Measurements from ENCODE around the gene AANAT.

AANAT gene

DNA sequence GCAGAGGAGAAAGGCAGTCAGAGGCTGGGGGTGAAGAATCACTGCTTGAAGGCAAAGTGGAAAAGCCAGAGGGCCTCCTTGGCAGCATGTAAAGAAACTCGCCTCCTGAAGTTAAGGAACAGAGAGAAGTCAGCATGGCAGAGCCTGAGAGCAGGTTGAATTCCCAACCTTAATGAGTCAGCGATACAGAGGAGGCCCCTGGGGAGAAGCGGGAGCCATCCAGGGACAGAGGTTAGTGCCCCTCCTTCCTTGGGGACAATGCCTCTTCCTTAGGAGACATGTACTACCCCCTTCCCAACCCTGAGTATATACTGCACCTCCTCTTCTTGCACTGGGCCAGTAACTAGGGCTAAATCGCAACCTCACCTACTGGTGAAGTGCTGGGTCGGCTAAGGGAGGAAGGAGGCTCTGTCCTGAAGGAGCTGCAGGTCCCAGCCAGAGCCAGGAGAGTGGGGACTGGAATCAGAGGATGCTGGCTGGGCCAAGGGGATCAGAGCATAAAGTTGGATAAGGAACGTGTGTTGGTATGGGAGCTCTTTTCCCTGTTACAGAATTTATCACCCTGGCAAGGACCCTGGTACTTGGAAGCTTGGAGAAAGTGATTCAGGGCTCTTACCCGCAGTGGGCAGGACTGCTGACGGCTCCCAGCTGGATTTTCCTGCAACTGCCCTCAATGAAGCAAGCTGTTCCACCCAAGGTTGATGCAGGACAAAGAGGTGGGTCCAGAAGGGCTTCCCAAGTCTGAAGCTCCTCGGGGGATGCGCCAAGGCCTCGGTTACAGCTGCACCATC, 5.4 kb upstream of the AANAT start:
- no peak overlapping the region for H3K27ac ChIP-seq
- TF ChIP-seq, protein P1, sequence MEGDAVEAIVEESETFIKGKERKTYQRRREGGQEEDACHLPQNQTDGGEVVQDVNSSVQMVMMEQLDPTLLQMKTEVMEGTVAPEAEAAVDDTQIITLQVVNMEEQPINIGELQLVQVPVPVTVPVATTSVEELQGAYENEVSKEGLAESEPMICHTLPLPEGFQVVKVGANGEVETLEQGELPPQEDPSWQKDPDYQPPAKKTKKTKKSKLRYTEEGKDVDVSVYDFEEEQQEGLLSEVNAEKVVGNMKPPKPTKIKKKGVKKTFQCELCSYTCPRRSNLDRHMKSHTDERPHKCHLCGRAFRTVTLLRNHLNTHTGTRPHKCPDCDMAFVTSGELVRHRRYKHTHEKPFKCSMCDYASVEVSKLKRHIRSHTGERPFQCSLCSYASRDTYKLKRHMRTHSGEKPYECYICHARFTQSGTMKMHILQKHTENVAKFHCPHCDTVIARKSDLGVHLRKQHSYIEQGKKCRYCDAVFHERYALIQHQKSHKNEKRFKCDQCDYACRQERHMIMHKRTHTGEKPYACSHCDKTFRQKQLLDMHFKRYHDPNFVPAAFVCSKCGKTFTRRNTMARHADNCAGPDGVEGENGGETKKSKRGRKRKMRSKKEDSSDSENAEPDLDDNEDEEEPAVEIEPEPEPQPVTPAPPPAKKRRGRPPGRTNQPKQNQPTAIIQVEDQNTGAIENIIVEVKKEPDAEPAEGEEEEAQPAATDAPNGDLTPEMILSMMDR (conservative IDR thresholded peaks at IDR 0.05), result no peak

DNA sequence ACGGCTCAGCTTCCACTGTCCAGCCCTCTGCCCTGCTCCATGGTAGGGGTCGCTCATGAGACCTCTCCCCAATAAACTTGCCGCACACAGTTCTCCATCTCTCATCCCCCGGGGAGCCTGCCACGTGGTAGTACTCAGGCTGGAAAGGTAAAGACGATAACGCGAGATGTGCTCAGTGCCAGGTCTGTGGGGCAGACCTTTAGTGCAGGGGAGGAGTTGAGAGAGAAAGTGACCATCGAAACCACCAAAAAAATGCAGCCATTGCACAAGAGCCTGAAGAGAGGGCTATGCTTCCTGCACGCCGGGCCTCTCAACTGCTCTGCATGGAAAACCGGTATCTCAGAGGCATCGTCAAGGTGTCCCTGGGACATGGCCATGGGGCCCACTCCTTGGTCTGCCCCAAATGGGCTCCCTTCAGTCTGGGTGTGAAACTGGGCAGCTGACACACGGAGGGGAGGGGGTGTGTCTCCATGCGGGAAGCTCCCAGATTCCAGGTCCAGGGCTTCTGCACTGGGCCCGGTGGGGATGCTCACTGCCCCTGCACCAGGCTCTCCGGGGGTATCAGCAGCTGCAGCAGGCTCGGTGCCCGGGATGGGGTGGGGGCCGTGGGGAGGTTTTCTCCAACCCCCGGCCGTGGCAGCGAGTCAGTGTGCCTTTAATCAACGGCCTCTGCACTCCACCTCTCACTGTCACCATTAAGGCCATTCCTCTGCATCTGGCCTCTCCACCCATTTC, 4.7 kb upstream of the AANAT start:
- TF ChIP-seq, protein P1 (conservative IDR thresholded peaks at IDR 0.05), result no peak
- H3K27ac ChIP-seq, result no peak overlapping the region

DNA sequence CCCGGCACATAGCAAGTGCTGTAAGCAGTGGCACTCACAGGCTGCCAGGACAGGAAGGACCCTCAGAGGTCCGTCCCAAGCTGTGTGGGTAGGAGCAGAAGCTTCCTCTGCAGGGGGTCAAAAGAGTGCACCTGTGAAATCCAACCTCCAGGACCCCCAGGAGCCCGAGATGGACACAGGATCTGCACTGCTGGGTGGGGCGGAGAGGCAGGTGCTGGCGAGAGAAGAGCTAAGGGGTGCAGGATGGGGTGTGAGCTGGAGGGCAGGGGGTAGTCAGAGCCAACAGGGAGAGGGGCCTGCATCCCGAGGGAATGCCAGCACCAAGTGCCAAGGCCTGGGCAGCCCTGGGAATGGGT, 650 bp upstream of the AANAT start:
- TF ChIP-seq, protein P1 (conservative IDR thresholded peaks at IDR 0.05), result no peak
- no peak overlapping the region for H3K27ac ChIP-seq

DNA sequence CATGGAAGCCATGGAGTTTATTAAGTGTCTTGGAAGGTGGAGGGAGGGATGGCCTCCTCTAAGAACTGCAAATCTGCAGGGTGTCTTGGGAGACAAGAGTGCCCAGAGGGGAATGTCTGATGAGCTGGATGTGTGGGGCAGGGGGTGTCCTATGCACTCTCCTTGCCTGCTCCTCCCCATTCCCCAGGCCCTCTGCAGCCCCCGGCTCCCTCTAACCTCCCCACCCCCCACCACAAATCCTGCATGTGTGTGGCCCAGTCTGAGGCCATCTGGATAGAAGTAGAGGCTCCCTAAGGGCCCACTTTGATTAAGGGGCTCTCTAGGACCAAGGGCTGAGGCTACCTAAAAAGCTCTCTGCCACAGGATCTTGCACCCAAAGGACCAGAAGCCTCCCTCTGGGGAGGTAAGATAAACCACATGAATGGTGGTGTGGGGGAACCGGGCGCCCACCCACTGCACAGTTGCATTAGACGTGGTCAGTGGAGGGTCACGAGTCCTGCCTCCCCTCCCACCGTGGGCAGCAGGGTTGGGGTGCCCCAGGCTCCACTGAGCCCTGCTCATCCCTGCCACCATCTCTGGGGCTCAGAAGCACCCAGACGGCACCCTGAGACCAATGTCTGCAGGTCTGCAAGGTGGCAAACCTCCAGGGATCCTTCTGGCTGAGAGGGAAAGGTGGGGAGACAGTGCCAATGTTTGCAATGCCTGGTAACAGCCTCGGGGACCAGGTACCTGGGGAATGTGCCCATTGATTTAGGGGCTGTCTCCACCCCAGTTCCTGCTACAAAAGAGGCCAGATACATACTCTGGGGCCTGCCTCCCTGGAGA, 618 bp downstream of the AANAT start:
- H3K27ac ChIP-seq, result no peak overlapping the region
- TF ChIP-seq, protein P1 (conservative IDR thresholded peaks at IDR 0.05), result no peak

DNA sequence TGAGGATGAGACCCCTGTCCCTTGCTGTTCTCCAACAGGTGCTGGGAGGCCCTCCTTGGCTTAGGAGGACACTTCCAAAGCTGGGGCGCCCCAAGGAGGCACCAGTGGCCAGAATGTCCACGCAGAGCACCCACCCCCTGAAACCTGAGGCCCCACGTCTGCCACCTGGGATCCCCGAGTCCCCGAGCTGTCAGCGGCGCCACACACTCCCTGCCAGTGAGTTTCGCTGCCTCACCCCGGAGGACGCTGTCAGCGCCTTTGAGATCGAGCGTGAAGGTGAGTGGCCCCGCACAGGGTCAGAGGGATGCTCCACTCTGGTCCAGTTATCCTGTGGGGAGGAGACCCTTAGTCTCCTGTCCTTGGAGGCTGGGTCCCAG, 1.2 kb downstream of the AANAT start:
- TF ChIP-seq, protein P1 (conservative IDR thresholded peaks at IDR 0.05), result no peak
- no peak overlapping the region for H3K27ac ChIP-seq

DNA sequence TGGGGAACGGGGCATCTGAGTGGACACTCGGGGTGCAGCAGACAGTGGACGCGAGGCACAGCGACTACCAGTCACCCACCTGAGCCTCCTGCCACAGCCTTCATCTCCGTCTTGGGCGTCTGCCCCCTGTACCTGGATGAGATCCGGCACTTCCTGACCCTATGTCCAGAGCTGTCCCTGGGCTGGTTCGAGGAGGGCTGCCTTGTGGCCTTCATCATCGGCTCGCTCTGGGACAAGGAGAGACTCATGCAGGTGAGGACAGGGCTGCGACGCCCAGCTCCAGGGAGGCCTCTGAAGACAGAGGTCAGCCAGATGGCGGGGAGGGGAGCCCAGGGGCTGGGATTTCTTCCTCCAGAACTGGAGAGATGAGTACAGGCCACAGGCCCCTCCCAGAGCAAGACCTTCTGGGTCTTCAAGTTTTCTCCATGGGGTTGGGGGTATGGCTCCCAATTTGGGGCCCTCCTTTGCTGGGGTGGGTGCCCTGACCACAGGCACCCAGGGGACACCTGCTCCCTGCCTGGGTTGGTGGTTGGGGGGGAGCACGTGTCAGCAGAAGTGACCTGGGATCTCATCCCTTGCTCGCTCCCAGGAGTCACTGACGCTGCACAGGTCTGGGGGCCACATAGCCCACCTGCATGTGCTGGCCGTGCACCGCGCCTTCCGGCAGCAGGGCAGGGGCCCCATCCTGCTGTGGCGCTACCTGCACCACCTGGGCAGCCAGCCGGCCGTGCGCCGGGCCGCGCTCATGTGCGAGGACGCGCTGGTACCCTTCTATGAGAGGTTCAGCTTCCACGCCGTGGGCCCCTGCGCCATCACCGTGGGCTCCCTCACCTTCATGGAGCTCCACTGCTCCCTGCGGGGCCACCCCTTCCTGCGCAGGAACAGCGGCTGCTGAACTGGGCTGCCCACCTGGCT, 1.9 kb downstream of the AANAT start:
- no peak overlapping the region for H3K27ac ChIP-seq

More for the DNA sequence above, 1.9 kb downstream of the AANAT start:
- TF ChIP-seq, protein P1 (conservative IDR thresholded peaks at IDR 0.05), result no peak
